GM12878 (cell line): ENCODE data around the gene IL36B. TPM values are rescaled to one million over a fixed set of nuclear protein-coding genes. Genes with fewer than 3 reads are reported as not detected.

Experiments used
- ATAC-seq: fragments of 200-7000 bp; cut with Tn5 transposase; 3 replicates; pipeline ENCODE4 v1.9.1; 2020; ENCODE audit warnings: mild to moderate bottlenecking, moderate library complexity
- BruUV-seq: library from RNA; stranded (reverse); fragments of 400-500 nt; replicated peaks from 2 replicates; lab custom pipeline; 2021; lab: Mats Ljungman, UMichigan
- CTCF ChIA-PET: fragments of 300-600 bp; sonication (Branson Sonifier 250); formaldehyde crosslinking; extraction: SDS; loops from one replicate; lab custom pipeline; 2021; ENCODE audit warnings: inconsistent platforms; lab: Yijun Ruan, JAX
- POLR2A ChIA-PET: fragments of 350-600 bp; formaldehyde crosslinking; extraction: SDS; loops from one replicate; lab custom pipeline; 2021; ENCODE audit warnings: inconsistent platforms; lab: Charles Lee
- RAD21 ChIA-PET: fragments of 300-600 bp; sonication (Branson Sonifier 250); formaldehyde crosslinking; loops from one replicate; lab custom pipeline; 2023; ENCODE audit warnings: antibody characterized with exemption; ENCODE audit not compliant: unreplicated experiment; lab: Charles Lee
- SMC1A ChIA-PET: fragments of 300-600 bp; sonication (Branson Sonifier 250); formaldehyde crosslinking; loops from one replicate; lab custom pipeline; 2023; ENCODE audit not compliant: unreplicated experiment, uncharacterized antibody; lab: Charles Lee
- DNase-seq: peaks from one replicate; pipeline ENCODE4 v3.0.0-alpha.2; 2011; ENCODE audit warnings: low read depth, low spot score
- FAIRE-seq: peaks from 3 replicates; lab custom pipeline; 2011; peaks lifted over from hg19 to GRCh38; lab: Jason Lieb, UNC
- H2AFZ ChIP-seq: 2 replicates; pipeline ENCODE4 v1.6.0; 2011; ENCODE audit warnings: low read depth, low read length, control low read depth; ENCODE audit not compliant: control insufficient read depth
- H3K27ac ChIP-seq: 2 replicates; pipeline ENCODE4 v1.5.1; 2011; ENCODE audit warnings: control low read depth; ENCODE audit not compliant: control insufficient read depth, insufficient read depth
- H3K27me3 ChIP-seq, 2 experiments: replicated peaks in 1 of 2; 2 replicates each; pipeline versions ENCODE4 v1.6.0 to v1.6.1; 2011; ENCODE audit warnings: low read length in 1 of 2; ENCODE audit not compliant: control insufficient read depth in 2 of 2, insufficient read depth in 2 of 2
- H3K36me3 ChIP-seq, 2 experiments: 2 replicates each; pipeline ENCODE4 v1.5.1; 2011; ENCODE audit warnings: low read length in 1 of 2; ENCODE audit not compliant: control insufficient read depth in 2 of 2, insufficient read depth in 2 of 2
- H3K4me1 ChIP-seq: 2 replicates; pipeline ENCODE4 v1.6.1; 2011; ENCODE audit warnings: mild to moderate bottlenecking, low read length, moderate library complexity, mixed read lengths; ENCODE audit not compliant: control insufficient read depth, insufficient read depth
- H3K4me2 ChIP-seq: 2 replicates; pipeline ENCODE4 v1.6.0; 2011; ENCODE audit warnings: control low read depth; ENCODE audit not compliant: control insufficient read depth, insufficient read depth
- H3K4me3 ChIP-seq: fragments of 200-600 bp; sonication (generic); 2 replicates; pipeline ENCODE4 v1.5.1; 2016
- H3K79me2 ChIP-seq: 2 replicates; pipeline ENCODE4 v1.6.0; 2011; ENCODE audit warnings: low read length; ENCODE audit not compliant: control insufficient read depth, insufficient read depth
- H3K9ac ChIP-seq: 2 replicates; pipeline ENCODE4 v1.8.0; 2011; ENCODE audit warnings: low read length, control low read depth, mixed read lengths; ENCODE audit not compliant: control insufficient read depth, insufficient read depth
- H3K9me3 ChIP-seq: replicated peaks from 3 replicates; pipeline ENCODE4 v1.5.1; 2011; ENCODE audit warnings: mild to moderate bottlenecking, low read length; ENCODE audit not compliant: control insufficient read depth, insufficient read depth
- H4K20me1 ChIP-seq: 2 replicates; pipeline ENCODE4 v1.6.0; 2011; ENCODE audit not compliant: control insufficient read depth, insufficient read depth
- ATF3 ChIP-seq: IDR thresholded peaks from 2 replicates; pipeline ENCODE4 v1.6.1; 2011; ENCODE audit warnings: low read depth, mild to moderate bottlenecking, low read length, moderate library complexity, borderline replicate concordance; ENCODE audit errors: extremely low read depth
- BACH1 ChIP-seq: fragments of 450-650 bp; IDR thresholded peaks from 2 replicates; pipeline ENCODE4 v1.6.1; 2017; ENCODE audit warnings: mild to moderate bottlenecking, borderline replicate concordance
- CBFB ChIP-seq: IDR thresholded peaks from 2 replicates; pipeline ENCODE4 v1.6.1; 2016; ENCODE audit warnings: antibody characterized with exemption, low read depth
- CREM ChIP-seq: IDR thresholded peaks from 2 replicates; pipeline ENCODE4 v1.6.1; 2014; ENCODE audit warnings: antibody characterized with exemption, low read depth
- FOS ChIP-seq: IDR thresholded peaks from 3 replicates; pipeline ENCODE4 v1.6.1; 2011; ENCODE audit warnings: borderline replicate concordance; ENCODE audit not compliant: insufficient read length; ENCODE audit errors: extremely low read depth
- HDAC6 ChIP-seq: fragments of 200-600 bp; sonication (generic); IDR thresholded peaks from one replicate; pipeline ENCODE4 v1.8.0; 2017; ENCODE audit warnings: antibody characterized with exemption; ENCODE audit not compliant: unreplicated experiment
- KDM1A ChIP-seq: fragments of 200-600 bp; sonication (generic); IDR thresholded peaks from 2 replicates; pipeline ENCODE4 v1.6.1; 2016; ENCODE audit warnings: borderline replicate concordance
- POU2F2 ChIP-seq: IDR thresholded peaks from 3 replicates; pipeline ENCODE4 v1.6.1; 2011; ENCODE audit warnings: low read depth, mild to moderate bottlenecking, low read length, borderline replicate concordance
- RCOR1 ChIP-seq: conservative IDR thresholded peaks from 2 replicates; pipeline ENCODE4 v1.6.1; 2012; ENCODE audit warnings: low read depth, low read length, improper control_type of control experiment
- SIN3A ChIP-seq: IDR thresholded peaks from 2 replicates; pipeline ENCODE4 v1.6.1; 2012; ENCODE audit warnings: low read depth, low read length, improper control_type of control experiment
- SMAD5 ChIP-seq: IDR thresholded peaks from 2 replicates; pipeline ENCODE4 v1.6.1; 2016; ENCODE audit warnings: antibody characterized with exemption, low read depth
- SMC3 ChIP-seq: IDR thresholded peaks from 2 replicates; pipeline ENCODE4 v1.6.1; 2011; ENCODE audit warnings: low read length, improper control_type of control experiment, borderline replicate concordance
- STAT3 ChIP-seq: IDR thresholded peaks from 2 replicates; pipeline ENCODE4 v1.6.1; 2011; ENCODE audit warnings: low read depth, low read length, improper control_type of control experiment
- ZBED1 ChIP-seq: IDR thresholded peaks from 2 replicates; pipeline ENCODE4 v1.6.1; 2016; ENCODE audit warnings: borderline replicate concordance
- ZNF622 ChIP-seq: fragments of 450-650 bp; IDR thresholded peaks from 2 replicates; pipeline ENCODE4 v1.6.1; 2017; ENCODE audit warnings: mild to moderate bottlenecking, inconsistent platforms
- WGBS: methylation state at CpG from one replicate; pipeline ENCODE4 v1.1.6; 2016; ENCODE audit warnings: low lambda C conversion rate; ENCODE audit not compliant: insufficient replicate concordance, insufficient coverage; ENCODE audit errors: missing lambda C conversion rate; 5-methylcytosine and 5-hydroxymethylcytosine counted together
- in situ Hi-C: fragments of 300-500 bp; cut with MboI; formaldehyde crosslinking; loops from 9 replicates; pipeline ENCODE4 v1.14.3; 2018; ENCODE audit warnings: mixed read lengths
- intact Hi-C: fragments of 100-400 bp; cut with micrococcal nuclease; formaldehyde crosslinking; loops from one replicate; pipeline ENCODE4 v1.14.2; 2022; ENCODE audit not compliant: unreplicated experiment
- polyA plus RNA-seq, 11 experiments: library from polyadenylated mRNA; depleted of rRNA in 4 of 11; unstranded in 6 of 11; stranded (reverse) in 5 of 11; fragments of >200 nt; fragmentation: Nextera tagmentation in 4 of 11; fragmentation: Illumina TruSeq in 1 of 11; extraction: Ambion mirVana in 4 of 11; extraction: Trizol in 1 of 11; gene quantifications; 1 replicate in 1 of 11; 2 replicates in 10 of 11; pipeline versions ENCODE4 v1.2.1 to v1.2.3, GENCODE V29; 2011 to 2016; ENCODE audit warnings: inconsistent platforms in 2 of 11, missing spikeins in 2 of 11, low read depth in 1 of 11
- total RNA-seq, 4 experiments: library from RNA; depleted of rRNA in 3 of 4; stranded (reverse); fragments of >200 nt in 3 of 4; fragmentation: Illumina TruSeq in 1 of 4; extraction: Trizol in 1 of 4; gene quantifications; 2 replicates each; pipeline versions ENCODE4 v1.2.1 to v1.2.3, GENCODE V29; 2013 to 2021
- TF ChIP-seq, protein P1 (sequence below): IDR thresholded peaks from 2 replicates; pipeline ENCODE4 v1.6.1; 2012; ENCODE audit warnings: low read length, inconsistent platforms
- TF ChIP-seq, protein P2 (sequence below): IDR thresholded peaks from 2 replicates; pipeline ENCODE4 v1.6.1; 2011; ENCODE audit warnings: mild to moderate bottlenecking, low read depth, low read length, moderate library complexity; ENCODE audit not compliant: insufficient replicate concordance

Gene IL36B
- total and polyA plus RNA-seq, 10 of the 15 experiments (the other 5 are each of a cell fraction or from before 2014, with no cell fraction given) = not detected

DNA sequence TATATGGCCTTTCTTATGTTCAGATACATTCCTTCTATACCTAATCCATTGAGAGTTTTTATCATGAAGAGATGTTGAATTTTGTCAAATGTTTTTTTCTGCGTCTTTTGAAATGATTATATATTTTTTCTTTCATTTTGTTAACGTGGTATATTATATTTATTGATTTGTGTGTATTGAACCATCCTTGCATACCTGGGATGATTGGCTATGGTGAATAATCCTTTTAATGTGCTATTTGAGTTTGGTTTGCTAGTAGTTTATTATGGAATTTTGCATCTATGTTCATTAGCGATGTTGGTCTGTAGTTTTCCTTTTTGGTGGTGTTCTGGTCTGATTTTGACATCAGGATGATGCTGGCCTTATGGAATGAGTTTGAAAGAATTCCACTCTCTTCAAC is 63.1 kb downstream of the IL36B start (continued):
- no peak for TF ChIP-seq SIN3A
- TF ChIP-seq BACH1 = no peak
- no peak for TF ChIP-seq HDAC6
- TF ChIP-seq SMAD5 = no peak
- TF ChIP-seq, protein P1, sequence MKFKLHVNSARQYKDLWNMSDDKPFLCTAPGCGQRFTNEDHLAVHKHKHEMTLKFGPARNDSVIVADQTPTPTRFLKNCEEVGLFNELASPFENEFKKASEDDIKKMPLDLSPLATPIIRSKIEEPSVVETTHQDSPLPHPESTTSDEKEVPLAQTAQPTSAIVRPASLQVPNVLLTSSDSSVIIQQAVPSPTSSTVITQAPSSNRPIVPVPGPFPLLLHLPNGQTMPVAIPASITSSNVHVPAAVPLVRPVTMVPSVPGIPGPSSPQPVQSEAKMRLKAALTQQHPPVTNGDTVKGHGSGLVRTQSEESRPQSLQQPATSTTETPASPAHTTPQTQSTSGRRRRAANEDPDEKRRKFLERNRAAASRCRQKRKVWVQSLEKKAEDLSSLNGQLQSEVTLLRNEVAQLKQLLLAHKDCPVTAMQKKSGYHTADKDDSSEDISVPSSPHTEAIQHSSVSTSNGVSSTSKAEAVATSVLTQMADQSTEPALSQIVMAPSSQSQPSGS = no peak
- TF ChIP-seq, all 136 proteins: peak for 0

DNA sequence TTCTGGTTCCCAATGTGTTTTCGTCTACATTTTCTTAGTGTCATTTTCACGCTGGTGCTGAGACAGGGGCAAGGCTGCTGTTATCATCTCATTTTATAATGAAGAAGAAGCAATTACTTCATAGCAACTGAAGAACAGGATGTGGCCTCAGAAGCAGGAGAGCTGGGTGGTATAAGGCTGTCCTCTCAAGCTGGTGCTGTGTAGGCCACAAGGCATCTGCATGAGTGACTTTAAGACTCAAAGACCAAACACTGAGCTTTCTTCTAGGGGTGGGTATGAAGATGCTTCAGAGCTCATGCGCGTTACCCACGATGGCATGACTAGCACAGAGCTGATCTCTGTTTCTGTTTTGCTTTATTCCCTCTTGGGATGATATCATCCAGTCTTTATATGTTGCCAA is 67.6 kb downstream of the IL36B start:
- CTCF ChIA-PET = interaction anchor here (1.2 kb wide), 1 partner anchor 29 kb away, joined by 4 read pairs; no protein-coding TSS in a partner anchor
- BruUV-seq = no TSS peak
- Histone ChIP-seq H3K4me2 (no peak overlapping the region), H3K4me3 (no peak overlapping the region), H3K4me1 (peaks cover 2% of the 10 kb centered on the region; the same call in 1 of the 2 replicates), H3K9ac (no peak overlapping the region), H3K9me3 (no peaks in the 10 kb centered on the region; the same call in 2 of the 3 replicates)
- SMC1A ChIA-PET = no interaction called here
- FAIRE-seq = no peak
- TF ChIP-seq KDM1A (no peak), CBFB (no peak), ZNF622 (no peak), FOS (no peak), RCOR1 (no peak), ZBED1 (no peak), ATF3 (no peak), SMC3 (no peak), SMAD5 (no peak), CREM (no peak), STAT3 (no peak), POU2F2 (no peak)
- TF ChIP-seq, protein P2, sequence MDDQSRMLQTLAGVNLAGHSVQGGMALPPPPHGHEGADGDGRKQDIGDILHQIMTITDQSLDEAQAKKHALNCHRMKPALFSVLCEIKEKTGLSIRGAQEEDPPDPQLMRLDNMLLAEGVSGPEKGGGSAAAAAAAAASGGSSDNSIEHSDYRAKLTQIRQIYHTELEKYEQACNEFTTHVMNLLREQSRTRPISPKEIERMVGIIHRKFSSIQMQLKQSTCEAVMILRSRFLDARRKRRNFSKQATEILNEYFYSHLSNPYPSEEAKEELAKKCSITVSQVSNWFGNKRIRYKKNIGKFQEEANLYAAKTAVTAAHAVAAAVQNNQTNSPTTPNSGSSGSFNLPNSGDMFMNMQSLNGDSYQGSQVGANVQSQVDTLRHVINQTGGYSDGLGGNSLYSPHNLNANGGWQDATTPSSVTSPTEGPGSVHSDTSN = no peak
- TF ChIP-seq, all 136 proteins: peak for 0
- Histone ChIP-seq H2AFZ (no peak overlapping the region), H3K27ac (no peak overlapping the region), H4K20me1 (no peaks in the 10 kb centered on the region), H3K27me3 (no peaks in the 10 kb centered on the region), H3K79me2 (no peaks in the 10 kb centered on the region), H3K36me3 (no peaks in the 10 kb centered on the region)
- POLR2A ChIA-PET = interaction anchor here (0.6 kb wide), 1 partner anchor 47 kb away, joined by 6 read pairs; no protein-coding TSS in a partner anchor
- DNase-seq = no peak
- intact Hi-C loops (no loop called here), in situ Hi-C loops (no loop called here)
- 44% methylated on average over 5 of the region's 5 CpGs for WGBS
- ATAC-seq = no peak
- RAD21 ChIA-PET = interaction anchor here (1.3 kb wide), 1 partner anchor 26 kb away, joined by 3 read pairs; no protein-coding TSS in a partner anchor
